Esophagus squamous epithelium (tissue), 4 donors: ENCODE results near the gene RFX5.

Experiments
- CTCF ChIP-seq, 6 experiments: fragments of 450-650 bp in 4 of 6; fragments of 200-600 bp in 2 of 6; sonication (generic) in 2 of 6; IDR thresholded peaks; one replicate each; pipeline ENCODE4 v1.5.1; 2016 to 2019; ENCODE audit warnings: antibody characterized with exemption in 6 of 6, mild to moderate bottlenecking in 4 of 6, moderate library complexity in 4 of 6
- POLR2A ChIP-seq, 4 donors: fragments of 450-650 bp; IDR thresholded peaks; one replicate each; pipeline ENCODE4 v1.6.1; 2017; ENCODE audit warnings: antibody characterized with exemption in 4 of 4, mild to moderate bottlenecking in 4 of 4, moderate library complexity in 3 of 4

- no peak for TF ChIP-seq CTCF (IDR thresholded peaks at IDR 0.05)
- no peak for TF ChIP-seq POLR2A (IDR thresholded peaks at IDR 0.05)
Observed at GRCh38 chr1:151384584-151384983, 37.5 kb upstream of the RFX5 start.
